ENCODE data around the gene GNAO1. TPM values are rescaled to one million over a fixed set of nuclear protein-coding genes. Genes with fewer than 3 reads are reported as not detected.

GNAO1 gene
- total and polyA plus RNA-seq, 9 of the 15 experiments (the other 6 are each of a cell fraction or from before 2014, with no cell fraction given): 0.07 to 0.42 (median 0.08) TPM; not detected in 5

- FAIRE-seq (peak; percentile 29), ATAC-seq (peak; percentile 77), DNase-seq (ENCODE audit: extremely low read depth in 1 of 4, low spot score in 3 of 4) (peak; percentile 25 to 55 (median 31))
- Histone ChIP-seq H3K36me3 (ENCODE audit: control insufficient read depth, insufficient read depth, low read length) (no peaks in the 10 kb centered on the region), H3K9me3 (replicated peaks; ENCODE audit: control insufficient read depth, insufficient read depth, low read depth, low read length) (no peaks in the 10 kb centered on the region), H3K79me2 (ENCODE audit: control insufficient read depth, insufficient read depth, low read length) (no peaks in the 10 kb centered on the region), H3K4me1 (replicated peaks in 1 of 2; ENCODE audit: control insufficient read depth in 2 of 2, insufficient read depth in 2 of 2, low read length in 2 of 2) (peaks cover 0 to 13% of the 10 kb centered on the region in 2 experiments; a peak in 2 of 5 replicates), H3K27ac (ENCODE audit: extremely low read depth, low read depth, low read length) (no peak overlapping the region), H3K9ac (ENCODE audit: insufficient read depth in 1 of 2, low read depth in 2 of 2, low read length in 2 of 2) (no peak overlapping the region; a peak in 1 of 4 replicates), H3K27me3 (ENCODE audit: control insufficient read depth in 2 of 2, insufficient read depth in 2 of 2, low read length in 2 of 2) (peaks cover 20 to 64% of the 10 kb centered on the region in 2 experiments; a peak in 4 of 5 replicates), H3K4me3 (no peak overlapping the region), H3K4me2 (ENCODE audit: insufficient read depth, low read length) (no peak overlapping the region), H3K9me1 (ENCODE audit: control insufficient read depth, insufficient read depth, low read length) (no peaks in the 10 kb centered on the region), H2AFZ (ENCODE audit: low read depth, low read length) (no peak overlapping the region), H4K20me1 (replicated peaks; ENCODE audit: control insufficient read depth, insufficient read depth, low read length) (peaks cover 7% of the 10 kb centered on the region)
- BruUV-seq (replicated peaks): no TSS peak
- intact Hi-C loops (cut with micrococcal nuclease): no loop called here
- ChIA-PET CTCF (ENCODE audit: low intra/inter-chr PET ratio) (no interaction called here), POLR2A (interaction anchor here (0.5 to 0.9 kb wide), 2 partner anchors 20 to 24 kb away, joined by 4 read pairs; no protein-coding TSS in a partner anchor)
- WGBS (ENCODE audit: insufficient coverage, low coverage, missing lambda C conversion rate): 2% methylated on average over 16 of the region's 16 CpGs
- in situ Hi-C loops (cut with MboI): no loop called here
- TF ChIP-seq TEAD4 (IDR thresholded peaks at IDR 0.05; ENCODE audit: low read length): peak; percentile 41; the same call in 1 of the 2 replicates
- no peak for TF ChIP-seq TEAD4 (CRISPR knock-in tag; IDR thresholded peaks at IDR 0.05; ENCODE audit: borderline replicate concordance)
- TF ChIP-seq TAL1 (IDR thresholded peaks at IDR 0.05): peak; percentile 58; the same call in 1 of the 2 replicates
- peak; percentile 74 for TF ChIP-seq CBFA2T3 (IDR thresholded peaks at IDR 0.05)
- TF ChIP-seq SOX6 (IDR thresholded peaks at IDR 0.05): 0 out of 2 replicates have a peak, but pooled peaks have one; percentile 24
- TF ChIP-seq MCM7 (IDR thresholded peaks at IDR 0.05): no peak
- TF ChIP-seq ARID1B (IDR thresholded peaks at IDR 0.05): peak; percentile 52
- TF ChIP-seq ARID3B (CRISPR knock-in tag; IDR thresholded peaks at IDR 0.05; ENCODE audit: borderline replicate concordance): no peak
- no peak for TF ChIP-seq TSHZ1 (CRISPR knock-in tag; IDR thresholded peaks at IDR 0.05)
- peak; percentile 35 for TF ChIP-seq TCF3 (CRISPR knock-in tag; IDR thresholded peaks at IDR 0.05)
- 0 out of 2 replicates have a peak, but pooled peaks have one; percentile 23 for TF ChIP-seq VEZF1 (CRISPR knock-in tag; IDR thresholded peaks at IDR 0.05)
- TF ChIP-seq CBFA2T2 (conservative IDR thresholded peaks at IDR 0.05): peak; percentile 49
- TF ChIP-seq KDM1A (IDR thresholded peaks at IDR 0.05): peak in 1 of 2 experiments; percentile 13; a peak in 1 of 4 replicates
- TF ChIP-seq ZNF57 (CRISPR knock-in tag; IDR thresholded peaks at IDR 0.05): no peak
- 0 out of 2 replicates have a peak, but pooled peaks have one; percentile 7 for TF ChIP-seq EP300 (IDR thresholded peaks at IDR 0.05; ENCODE audit: low read length)
- no peak for TF ChIP-seq DDX20 (tag; IDR thresholded peaks at IDR 0.05; ENCODE audit: low read depth)
Measured at GRCh38 chr16:56306690-56307533, 115.6 kb downstream of the GNAO1 start.
